ENCODE measurements around the gene COL27A1.

COL27A1 gene

DNA sequence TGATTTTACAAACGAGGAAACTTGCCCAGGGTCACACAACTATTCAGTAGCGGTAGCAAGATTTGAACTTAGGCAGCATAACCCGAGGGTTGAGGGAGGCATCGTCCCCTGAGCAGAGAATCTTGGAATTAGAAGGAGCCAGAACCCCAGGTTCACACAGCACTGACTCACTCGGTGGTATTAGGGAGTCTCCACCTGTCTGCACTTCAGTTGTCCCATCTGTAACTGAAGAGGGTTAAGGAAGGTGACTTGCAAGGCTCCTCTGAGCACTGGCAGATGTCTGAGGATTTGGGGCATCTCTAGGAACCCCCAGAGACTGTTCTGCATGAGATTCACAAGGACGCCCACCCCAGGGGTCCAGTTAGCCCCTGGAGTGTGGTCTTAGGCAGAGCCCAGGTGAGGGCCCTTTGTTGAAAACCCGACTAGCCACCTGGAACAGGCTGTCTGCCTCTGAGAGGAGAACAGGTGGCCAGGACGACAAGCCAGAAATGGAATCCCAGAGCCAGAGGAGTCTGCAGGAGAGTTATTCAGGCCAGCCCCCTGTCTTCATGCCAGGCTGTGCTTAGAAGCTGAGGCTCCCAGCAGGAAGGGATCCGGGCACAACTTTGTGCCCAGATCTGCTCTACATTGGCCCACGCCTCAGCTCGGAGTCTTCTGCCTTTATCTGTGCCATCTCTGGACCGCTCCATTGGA, 117.5 kb downstream of the COL27A1 start:
- DNase-seq (ENCODE audit: low read depth), result no peak

DNA sequence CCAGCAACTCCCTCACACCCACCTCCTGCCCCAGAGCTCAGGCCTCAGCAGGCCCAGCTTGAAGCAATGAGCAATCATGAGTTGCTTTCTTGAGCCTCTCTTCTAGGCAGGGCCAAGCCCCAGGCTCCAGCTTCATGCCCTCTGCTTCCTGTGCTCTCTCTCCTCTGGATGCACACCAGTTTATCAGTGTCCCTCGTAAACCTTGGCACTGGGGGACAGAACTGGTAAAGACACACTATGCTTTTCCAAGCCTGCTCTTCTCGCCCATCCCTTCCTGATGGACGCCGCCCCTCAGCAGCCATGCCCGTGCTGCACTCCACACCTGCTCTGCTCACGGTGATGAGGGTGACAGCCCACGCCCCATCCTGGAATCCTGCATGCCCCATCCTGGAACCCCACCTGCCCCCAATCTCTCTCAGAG, 118.1 kb downstream of the COL27A1 start:
- DNase-seq (ENCODE audit: low read depth), result no peak

DNA sequence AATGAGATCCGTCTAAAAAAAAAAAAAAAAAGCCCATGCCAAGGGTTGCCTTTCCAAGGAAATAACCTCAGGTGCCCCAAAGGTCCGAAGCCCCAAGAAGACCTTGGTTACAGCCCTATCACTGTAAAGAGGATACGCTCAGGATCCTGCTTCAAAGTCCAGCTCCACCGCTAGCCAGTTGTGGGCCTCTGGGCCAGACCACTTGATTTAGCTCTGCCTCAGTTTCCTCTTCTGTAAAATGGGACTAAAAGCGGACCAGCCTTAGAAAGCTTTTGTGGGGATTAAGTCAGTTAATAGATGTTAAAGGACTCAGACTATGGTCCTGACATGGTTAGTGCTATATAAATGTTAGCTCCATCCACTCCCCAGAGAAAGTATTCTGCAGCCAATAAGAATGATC, 118.9 kb downstream of the COL27A1 start:
- DNase-seq (ENCODE audit: low read depth), result no peak

DNA sequence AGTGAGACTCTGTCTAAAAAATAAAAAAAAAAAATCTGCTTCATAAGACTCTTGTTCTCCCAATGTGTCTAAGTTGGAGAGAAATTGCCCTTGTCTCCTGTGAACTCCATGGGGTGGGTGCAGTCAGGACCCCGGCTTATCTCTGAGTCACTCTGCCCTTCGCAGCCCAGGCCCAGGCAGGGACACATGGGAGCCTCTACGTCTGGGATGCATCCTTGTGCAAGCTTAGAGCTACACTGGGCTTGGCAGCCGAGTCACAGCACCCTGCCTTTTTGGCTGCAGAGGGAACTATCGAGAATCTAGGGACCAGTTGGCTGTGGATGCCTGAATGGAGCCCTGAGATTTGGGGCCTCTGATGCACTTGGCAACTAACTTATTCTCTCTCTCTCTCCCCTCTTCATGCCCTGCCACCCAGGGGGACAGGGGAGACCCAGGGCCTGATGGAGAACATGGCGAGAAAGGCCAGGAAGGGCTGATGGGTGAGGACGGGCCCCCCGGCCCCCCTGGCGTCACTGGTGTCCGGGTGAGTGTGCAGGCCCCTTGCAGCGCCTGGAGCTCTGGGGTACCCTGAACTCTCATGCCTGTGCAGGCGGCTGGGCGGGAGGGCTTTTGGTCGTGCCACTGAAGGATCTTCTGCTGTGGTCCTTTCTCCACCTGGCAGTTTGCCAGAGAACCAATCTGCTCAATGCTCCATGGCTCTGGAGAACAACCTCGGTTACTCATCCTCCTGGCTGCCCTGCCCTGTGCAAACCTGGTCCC, 120.1 kb downstream of the COL27A1 start:
- DNase-seq (ENCODE audit: low read depth), result no peak

DNA sequence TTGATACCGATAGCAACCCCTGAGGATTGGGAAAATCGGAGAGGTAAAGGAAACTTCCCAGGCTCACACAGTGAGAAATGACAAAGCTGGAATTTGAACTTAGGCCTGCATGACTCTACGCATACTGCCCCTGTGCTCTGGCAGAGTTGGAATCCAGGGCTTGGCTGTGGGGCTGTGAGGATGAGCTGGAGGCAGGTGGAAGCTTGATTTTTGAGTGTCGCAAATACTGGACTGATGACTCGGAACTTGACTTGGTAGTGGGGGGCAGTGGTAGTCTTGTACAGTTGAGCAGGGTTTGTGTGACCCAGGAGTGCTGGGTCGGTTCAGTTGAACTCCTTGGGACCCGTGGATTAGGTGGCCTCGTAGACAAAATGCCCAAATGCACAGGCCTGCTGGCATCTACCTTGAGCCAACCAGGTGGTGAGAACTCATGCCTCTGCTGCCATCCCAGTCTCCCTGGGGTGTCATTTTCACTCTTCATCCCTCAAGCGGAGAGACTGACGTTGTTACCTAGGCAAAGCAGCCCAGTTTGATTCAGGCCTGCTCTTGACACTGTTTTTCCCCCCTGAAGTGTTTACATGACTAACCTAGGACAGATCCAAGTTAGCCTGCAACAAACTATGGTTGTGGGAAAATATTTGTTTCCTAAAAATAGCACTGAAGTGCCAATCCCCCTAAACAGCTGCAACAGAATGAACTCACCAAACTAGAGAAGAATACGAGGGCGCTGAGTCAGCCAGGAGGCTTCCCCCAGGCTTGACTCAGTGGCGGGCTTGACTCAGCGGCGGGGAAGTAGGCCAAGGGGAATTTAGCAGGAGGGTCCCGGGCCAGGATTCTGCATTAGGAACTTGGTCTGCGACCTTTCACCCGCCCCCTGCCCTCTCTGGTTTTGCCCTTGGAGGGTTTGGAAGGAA, 121.8 kb downstream of the COL27A1 start:
- peak; percentile 90 for DNase-seq (ENCODE audit: low read depth)

DNA sequence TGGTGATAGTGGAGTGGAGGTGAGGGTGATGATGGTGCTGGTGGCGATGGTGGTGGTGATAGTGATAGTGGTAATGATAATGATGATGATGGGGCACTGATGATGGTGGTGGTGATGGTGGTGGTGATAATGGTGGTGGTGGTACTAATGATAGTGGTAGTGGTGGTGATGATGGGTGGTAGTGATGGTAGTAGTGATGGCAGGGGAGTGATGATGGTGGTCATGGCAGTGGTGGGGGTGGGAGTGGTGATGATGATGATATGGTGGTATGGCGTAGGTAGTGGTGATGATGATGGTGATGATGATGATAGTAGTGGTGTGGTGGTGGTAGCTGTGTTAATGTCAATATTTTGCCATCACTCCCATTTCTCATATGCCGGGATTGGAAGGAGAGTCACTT, 123.0 kb downstream of the COL27A1 start:
- no peak for DNase-seq (ENCODE audit: low read depth)

DNA sequence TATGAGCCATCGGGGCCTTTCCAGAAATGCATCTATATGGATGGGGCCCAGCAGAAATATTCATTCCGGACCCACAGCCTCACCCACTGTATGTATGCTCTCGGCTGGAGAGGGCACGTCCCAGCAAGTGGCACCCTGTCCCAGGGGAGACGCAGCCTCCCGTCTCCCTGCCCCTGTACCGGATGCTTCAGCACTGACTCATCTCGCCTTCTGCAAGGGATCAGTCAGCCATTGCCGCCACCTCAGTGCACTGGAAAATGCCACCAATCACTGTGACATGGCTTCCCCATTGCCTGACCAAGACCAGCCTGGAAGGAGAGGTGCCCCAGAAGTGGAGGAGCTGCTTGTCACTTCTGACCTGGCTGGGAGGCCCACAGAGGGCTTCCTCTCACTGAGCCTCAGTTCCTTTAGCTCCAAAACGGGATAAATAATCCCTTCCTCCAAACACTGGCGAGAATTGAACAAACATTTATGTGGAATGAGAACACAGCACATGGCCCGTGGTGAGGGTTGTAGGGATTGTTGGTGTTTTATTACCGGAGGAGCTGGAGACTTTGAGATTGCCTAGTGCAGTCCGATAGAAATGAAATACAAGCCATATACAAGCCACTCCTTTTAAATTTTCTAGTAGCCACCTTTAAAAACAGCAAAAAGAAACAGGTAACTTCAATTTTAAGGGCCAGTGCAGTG, 123.7 kb downstream of the COL27A1 start:
- DNase-seq (ENCODE audit: low read depth), result no peak

DNA sequence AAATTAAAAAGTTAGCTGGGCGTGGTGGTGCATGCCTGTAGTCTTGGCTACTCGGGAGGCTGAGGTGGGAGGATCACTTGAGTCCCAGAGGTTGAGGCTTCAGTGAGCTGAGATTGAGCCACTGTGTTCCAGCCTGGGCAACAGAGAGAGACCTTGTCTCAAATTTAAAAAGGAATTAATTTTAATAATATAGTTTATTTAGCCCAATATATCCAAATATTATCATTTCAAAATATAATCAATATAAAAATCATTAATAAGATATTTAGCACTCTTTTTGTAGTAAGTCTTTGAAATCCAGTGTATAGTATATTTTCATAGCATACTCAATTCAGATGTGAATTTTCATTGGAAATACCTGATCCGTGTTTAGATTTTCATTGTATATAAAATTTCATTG, 124.4 kb downstream of the COL27A1 start:
- DNase-seq (ENCODE audit: low read depth), result no peak

DNA sequence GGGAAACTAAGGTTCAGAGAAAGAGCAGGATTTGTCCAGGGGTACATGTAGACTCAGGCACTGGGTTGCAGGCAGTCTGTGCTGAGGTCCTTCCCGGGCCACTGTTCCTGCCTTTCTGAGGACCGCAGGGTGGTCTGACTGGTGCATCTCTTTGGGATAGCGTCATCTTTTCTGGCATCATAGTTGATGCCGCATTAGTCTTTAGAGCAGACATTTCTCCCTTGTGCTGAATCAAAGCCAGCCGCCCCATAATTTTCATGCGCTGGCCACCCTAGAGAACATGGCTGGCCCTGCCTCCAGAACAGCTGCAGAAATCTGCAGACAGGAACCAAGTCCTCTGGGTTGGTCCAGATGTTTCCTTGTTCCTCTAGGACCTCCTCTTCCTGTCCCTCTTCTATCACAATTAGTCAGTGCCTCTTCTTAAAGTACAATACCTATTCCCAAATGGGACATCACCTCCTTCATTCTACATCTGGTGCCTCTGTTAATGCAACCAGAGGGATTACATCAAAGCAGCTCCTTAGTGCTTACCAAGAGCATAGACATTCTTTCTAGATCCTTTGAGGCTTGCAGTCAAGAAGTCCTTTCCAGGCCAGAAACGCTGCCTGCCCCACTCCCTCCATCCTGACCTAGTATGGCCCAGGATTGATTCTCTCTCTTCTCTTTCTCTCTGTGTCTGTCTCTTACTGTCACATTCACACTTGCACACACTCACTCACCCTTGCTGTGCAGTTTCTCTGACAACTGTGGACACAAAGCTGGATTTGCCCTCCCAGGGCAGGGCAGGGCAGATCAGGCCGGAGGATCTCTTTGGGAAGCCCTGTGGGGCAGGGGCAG, 125.5 kb downstream of the COL27A1 start:
- no peak for DNase-seq (ENCODE audit: low read depth)

DNA sequence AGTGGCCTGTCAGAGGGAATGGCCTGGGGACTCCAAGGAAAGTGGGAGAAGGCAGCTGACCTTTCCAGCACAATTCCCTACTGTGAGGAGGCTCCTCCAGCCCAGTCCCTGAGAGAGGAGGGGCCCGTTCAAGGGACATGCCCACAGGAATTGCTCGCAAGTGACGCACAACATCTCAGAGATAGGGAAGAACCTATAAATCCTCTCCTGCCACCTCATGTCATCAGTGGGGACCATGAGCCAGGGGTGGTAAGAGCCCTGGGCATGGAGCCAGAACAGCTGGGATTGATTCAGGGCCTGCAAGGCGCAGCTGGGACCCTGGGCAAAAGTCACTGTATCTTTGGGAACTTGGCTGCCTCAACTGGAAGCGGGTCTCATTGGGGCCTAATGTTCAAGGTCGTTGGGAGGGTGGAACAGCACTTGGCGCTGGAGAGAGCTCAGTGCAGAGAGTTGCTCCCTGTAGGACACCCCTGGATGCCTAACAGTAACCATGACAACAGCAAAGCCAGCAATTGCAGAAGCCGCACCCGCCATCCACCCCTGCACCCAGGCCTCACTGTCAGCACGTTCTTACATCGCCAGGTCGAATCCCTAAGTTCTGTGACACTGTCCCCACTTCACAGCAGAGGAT, 126.3 kb downstream of the COL27A1 start:
- no peak for DNase-seq (ENCODE audit: low read depth)

DNA sequence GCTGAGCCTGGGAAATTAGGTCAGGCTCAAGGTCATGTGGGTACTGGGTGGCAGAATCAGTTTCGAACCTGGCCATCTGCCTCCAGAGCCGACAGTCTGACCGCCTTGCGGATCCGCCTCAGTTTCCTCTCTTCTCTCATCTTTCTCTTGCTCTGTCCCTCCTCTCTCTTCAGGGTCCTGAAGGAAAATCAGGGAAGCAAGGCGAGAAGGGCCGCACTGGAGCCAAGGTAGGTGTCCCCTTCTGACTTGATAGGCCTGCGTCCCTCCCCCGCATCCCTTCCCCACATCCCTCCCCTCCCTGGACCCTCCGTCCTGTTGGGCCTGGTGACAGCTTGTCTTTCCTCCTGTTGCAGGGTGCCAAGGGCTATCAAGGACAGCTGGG, 126.8 kb downstream of the COL27A1 start:
- no peak for DNase-seq (ENCODE audit: low read depth)

DNA sequence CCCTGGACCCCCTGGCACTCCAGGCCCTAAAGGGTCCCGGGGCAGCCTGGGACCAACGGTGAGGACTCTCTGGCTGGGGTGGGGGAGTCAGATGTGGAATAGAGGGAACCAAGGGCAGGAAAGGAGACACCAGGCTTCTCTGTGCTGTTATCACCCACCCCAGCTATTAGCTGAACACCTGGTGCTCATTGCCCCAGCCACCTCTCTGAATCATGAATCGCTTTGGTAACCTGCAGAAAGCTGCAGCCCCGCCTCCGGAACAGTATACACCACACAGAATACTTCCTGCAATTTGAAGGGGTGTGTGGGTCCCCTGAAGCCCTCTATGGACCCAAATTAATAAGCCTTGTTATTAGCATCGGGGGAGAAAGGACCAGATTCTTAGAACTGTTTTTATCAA, 127.2 kb downstream of the COL27A1 start:
- DNase-seq (ENCODE audit: low read depth), result no peak

DNA sequence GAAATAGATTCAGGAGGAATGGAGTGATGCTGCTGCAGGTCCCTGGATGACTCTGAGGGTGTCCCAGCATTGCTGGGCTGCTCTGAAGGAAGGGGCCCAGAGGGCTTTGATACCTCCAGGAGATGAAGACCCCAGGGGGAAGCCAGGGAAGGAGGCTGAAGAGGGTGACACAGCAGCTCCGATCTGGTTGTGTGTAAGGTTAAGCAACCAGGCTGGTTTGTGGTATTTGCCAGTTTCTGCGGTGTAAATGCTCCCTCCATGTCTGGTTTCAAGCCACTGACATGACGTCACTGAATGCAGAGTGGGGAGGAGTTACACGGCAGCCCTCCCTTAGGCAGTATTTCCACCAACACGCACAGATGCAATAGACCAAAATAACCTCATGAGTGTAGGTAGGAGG, 127.6 kb downstream of the COL27A1 start:
- DNase-seq (ENCODE audit: low read depth), result peak; percentile 53

DNA sequence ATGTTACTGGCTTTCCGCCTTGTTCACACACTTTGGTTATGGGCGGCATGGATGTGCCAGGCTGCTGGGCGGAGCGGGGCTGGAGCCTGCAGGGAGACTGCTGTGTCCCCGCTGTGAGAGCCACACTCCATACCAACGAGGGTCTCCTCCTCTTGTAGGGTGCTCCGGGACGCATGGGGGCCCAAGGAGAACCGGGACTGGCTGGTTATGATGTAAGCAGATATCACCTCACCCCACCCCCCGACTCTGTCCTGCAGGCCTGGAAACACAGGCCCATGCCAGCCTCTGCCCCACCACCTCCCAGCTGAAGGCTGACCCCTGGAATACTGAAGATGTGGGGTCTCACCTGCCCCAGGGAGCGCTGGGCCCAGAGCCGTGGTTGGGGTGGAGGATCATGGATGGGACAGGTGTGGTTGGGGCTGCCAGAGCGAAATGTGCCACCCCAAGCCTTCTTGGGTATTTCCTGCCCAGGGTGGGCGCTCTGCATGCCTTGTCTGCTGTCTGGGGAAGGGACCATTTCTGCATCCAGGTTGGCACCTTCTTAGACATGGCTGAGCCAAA, 128.3 kb downstream of the COL27A1 start:
- no peak for DNase-seq (ENCODE audit: low read depth)

DNA sequence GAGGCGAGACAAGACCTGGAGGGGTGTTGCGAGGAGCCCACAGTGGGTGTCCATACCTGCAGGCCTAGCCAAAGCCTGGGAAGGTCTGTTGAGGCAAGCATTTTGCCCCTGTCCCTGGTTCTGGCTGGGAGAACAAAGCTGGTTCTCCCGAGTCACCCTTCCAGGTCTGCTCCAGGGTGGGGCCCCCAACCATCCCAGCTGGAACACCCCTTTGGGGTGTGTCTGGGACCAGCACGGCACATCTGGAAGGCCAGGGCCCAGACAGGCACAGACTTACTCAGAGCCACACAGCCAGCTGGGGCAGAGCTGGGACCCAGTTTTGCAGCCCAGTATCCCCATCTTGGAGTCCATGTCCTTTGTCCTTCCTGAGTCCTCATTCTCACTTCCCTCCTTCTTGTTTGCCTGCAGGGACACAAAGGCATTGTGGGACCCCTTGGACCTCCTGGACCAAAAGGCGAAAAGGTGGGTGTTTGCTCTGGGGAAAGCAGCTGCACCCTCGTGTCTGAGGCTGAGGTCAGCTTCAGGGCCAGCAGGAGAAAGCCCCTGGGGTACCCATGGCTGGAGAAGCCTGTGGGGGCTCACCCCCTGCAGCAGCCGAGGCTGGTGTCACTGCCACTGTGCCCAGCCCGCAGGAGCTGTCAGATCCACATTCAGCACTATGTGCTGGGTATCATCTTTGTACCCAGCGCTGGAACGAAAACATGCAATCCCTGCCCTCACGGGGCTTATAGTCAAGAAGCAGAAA, 129.2 kb downstream of the COL27A1 start:
- DNase-seq (ENCODE audit: low read depth), result no peak

DNA sequence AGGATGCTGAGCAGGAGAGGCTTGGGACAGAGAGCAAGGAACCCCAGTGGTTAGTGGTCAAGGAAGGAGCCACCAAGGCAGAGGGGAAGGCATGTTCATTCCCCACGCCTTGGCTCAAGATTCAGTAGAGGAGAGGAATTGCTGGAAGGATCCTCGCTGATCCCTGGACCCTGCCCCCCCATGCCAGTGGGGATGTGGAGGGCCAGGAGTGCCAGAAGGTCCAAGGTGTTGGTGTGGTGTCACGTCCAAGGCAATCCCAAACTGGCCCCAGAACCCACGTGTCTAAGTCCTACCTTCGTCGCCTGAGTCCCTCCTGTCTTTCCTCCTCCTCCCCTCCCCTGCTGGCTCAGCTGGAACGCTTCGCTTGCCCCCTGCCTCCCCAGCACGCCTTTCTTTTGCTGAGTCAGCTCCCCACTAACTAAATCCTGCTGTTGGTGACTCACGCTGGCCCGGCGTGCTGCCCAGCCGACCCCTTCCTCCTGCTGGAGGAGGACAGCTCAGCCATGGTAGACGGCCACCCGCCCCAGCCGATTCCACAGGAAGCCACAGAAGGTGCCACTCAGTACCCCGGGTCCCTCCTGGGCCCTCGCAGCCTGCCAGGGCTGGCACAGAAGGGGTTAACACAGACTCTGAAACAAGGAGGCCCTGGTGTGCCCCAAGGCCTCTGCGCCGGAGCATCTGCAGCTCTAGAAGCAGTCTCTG, 130.0 kb downstream of the COL27A1 start:
- peak; percentile 59 for DNase-seq (ENCODE audit: low read depth)

DNA sequence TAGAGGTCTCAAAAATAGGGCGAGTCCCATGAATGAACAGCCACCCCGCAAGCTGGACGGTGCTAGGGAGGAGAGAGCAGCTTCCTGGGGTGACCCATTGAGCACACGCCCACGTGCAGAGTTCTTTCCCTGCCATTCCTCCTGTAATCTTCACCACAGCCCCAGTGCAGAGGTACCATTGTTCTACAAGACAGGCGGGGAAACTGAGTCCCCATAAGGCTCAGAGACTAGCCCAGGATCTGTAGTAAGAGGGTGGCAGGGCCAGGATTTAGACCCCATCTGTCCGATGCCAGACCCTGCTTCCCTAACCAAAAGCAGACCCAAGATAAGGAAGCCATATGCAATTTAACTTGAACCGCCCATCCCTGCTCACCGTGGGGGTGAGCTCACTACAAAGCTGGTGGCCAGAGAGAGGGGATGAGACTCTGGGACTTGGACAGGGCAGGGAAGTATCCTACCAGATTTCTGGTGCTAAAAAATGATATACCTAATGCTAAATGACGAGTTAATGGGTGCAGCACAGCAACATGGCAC, 130.9 kb downstream of the COL27A1 start:
- DNase-seq (ENCODE audit: low read depth), result no peak

DNA sequence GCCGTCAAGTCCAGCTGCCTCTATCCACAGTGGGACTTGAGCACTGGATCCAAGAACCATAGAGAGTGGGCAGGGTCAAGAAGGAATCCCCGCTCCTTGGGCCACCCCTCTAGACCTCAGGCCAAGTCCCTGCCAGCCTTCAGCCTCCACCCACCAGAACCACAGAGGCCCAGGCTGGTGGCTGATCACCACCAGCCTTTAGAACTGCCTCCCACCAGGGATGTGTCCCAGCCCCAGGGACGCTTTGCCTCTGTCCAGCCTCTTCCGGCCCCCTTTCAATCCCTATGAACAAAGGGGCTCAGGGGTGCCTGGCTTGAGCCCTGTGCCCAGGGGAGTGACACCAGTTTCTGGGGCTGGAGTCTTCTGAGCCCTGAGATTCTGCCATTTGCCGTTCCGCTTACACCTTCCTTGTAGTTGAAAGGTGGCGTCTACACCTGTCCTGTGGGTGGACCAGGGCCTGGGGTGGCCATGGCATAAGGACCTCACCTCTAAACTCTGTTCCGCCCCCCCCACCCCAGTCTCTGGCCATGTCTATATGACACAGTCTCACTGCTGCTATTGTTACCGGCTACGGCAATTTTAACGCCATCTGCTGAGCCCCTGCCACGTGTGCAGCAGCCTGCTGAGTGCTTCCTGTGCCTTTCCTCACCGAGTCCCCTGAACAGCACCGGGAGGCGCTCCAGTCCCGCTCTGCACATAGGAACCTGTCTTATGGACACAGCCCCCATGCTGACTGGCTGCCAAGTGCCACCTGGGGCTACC, 131.8 kb downstream of the COL27A1 start:
- DNase-seq (ENCODE audit: low read depth), result no peak
